Measurements from ENCODE around the gene CSHL1.
"Not testable (repeated sequence)": the region's sequence is repeated elsewhere in the genome, so short reads cannot be mapped to it uniquely, and the experiment has no call there.

GRCh38 chr17:63878413-63878812, 32.6 kb downstream of the CSHL1 start:
- TF ChIP-seq, protein P1, sequence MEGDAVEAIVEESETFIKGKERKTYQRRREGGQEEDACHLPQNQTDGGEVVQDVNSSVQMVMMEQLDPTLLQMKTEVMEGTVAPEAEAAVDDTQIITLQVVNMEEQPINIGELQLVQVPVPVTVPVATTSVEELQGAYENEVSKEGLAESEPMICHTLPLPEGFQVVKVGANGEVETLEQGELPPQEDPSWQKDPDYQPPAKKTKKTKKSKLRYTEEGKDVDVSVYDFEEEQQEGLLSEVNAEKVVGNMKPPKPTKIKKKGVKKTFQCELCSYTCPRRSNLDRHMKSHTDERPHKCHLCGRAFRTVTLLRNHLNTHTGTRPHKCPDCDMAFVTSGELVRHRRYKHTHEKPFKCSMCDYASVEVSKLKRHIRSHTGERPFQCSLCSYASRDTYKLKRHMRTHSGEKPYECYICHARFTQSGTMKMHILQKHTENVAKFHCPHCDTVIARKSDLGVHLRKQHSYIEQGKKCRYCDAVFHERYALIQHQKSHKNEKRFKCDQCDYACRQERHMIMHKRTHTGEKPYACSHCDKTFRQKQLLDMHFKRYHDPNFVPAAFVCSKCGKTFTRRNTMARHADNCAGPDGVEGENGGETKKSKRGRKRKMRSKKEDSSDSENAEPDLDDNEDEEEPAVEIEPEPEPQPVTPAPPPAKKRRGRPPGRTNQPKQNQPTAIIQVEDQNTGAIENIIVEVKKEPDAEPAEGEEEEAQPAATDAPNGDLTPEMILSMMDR (IDR thresholded peaks at IDR 0.05; ENCODE audit: low read depth, low read length), result not testable (repeated sequence)
- not testable (repeated sequence) for TF ChIP-seq EZH2phosphoT487 (IDR thresholded peaks at IDR 0.05; ENCODE audit: low read depth)

Measured in OCI-LY3 (cell line).